ENCODE measurements around the gene AGMAT.

DNA sequence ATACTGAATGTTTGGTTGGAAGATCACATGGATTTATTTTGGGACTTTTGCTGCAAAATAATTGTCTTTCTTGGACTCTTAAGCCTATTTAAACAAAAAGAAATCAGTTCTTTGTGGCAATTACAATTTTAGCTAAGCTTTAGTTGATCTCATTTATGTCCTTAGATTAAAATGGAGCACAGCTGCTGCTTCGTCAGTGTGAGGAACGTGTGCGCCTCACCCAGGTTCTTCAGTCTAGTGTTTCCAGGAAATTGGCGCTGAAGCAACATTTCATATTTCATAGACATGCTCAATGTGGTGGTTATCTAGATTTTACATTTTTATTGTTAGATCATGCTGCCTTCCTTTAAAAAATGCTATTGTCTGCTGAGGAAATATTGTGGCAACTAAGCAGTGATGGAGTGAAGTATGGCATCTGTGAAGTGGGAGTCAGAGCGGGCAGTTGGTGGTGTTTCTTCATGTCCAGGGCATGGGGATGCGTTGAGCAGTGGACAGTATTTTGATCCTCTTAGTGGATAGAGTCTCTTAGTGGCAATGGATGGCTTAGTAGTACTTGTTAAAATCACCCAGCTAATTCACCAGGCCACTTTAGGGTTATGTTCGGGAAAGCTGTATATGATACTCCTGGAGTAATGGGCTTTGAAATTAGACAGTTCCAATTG, 38.0 kb upstream of the AGMAT start:
- no peak for TF ChIP-seq CTCF (IDR thresholded peaks at IDR 0.05)
- no peak for TF ChIP-seq POLR2A (IDR thresholded peaks at IDR 0.05)
- no peak for TF ChIP-seq POLR2AphosphoS5 (IDR thresholded peaks at IDR 0.05)

Data from prostate gland (tissue), 2 donors.